PC-9 (cell line): ENCODE results near the gene KCTD16.

Source experiments
- CTCF ChIP-seq: fragments of 200-600 bp; sonication (generic); conservative IDR thresholded peaks from 2 replicates; pipeline ENCODE4 v1.6.1; 2017; ENCODE audit warnings: mixed run types, antibody characterized with exemption, mild to moderate bottlenecking, moderate library complexity
- EZH2 ChIP-seq: fragments of 200-600 bp; sonication (generic); IDR thresholded peaks from 2 replicates; pipeline ENCODE4 v1.8.0; 2017; ENCODE audit warnings: antibody characterized with exemption, low read depth

- TF ChIP-seq CTCF = no peak
- no peak for TF ChIP-seq EZH2
Observed at GRCh38 chr5:144403817-144404420, 233.2 kb downstream of the KCTD16 start.
